Liver (tissue), 9 donors: Measurements from ENCODE around the gene DIRAS2. TPM values are rescaled to one million over a fixed set of nuclear protein-coding genes. Genes with fewer than 3 reads are reported as not detected.

Experiments used
- DNase-seq: peaks from one replicate; pipeline ENCODE4 v3.0.0-alpha.2; 2017; ENCODE audit warnings: low spot score
- H3K27ac ChIP-seq, 2 donors: one replicate each; pipeline ENCODE4 v1.7.0; 2013; ENCODE audit warnings: inconsistent platforms in 2 of 2, low read length in 2 of 2, control low read depth in 1 of 2, low read depth in 1 of 2, mild to moderate bottlenecking in 1 of 2
- H3K27me3 ChIP-seq, 4 donors: one replicate each; pipeline versions ENCODE4 v1.6.1 to v1.7.0; 2013; ENCODE audit warnings: low read length in 3 of 4, inconsistent platforms in 1 of 4, mild to moderate bottlenecking in 1 of 4, moderate library complexity in 1 of 4; ENCODE audit not compliant: control insufficient read depth in 4 of 4, insufficient read depth in 4 of 4
- H3K36me3 ChIP-seq, 4 donors: one replicate each; pipeline versions ENCODE4 v1.6.1 to v1.7.0; 2013; ENCODE audit warnings: low read length in 3 of 4, mild to moderate bottlenecking in 3 of 4, low read depth in 1 of 4, moderate library complexity in 1 of 4; ENCODE audit not compliant: control insufficient read depth in 4 of 4, insufficient read depth in 3 of 4
- H3K4me1 ChIP-seq, 4 donors: one replicate each; pipeline versions ENCODE4 v1.6.1 to v1.7.0; 2013; ENCODE audit warnings: low read length in 3 of 4, mild to moderate bottlenecking in 3 of 4, moderate library complexity in 1 of 4; ENCODE audit not compliant: control insufficient read depth in 4 of 4, insufficient read depth in 4 of 4
- H3K4me3 ChIP-seq, 3 donors: one replicate each; pipeline versions ENCODE4 v1.6.1 to v1.7.0; 2013; ENCODE audit warnings: low read length in 3 of 3, control low read depth in 1 of 3, low read depth in 1 of 3, mild to moderate bottlenecking in 1 of 3
- H3K9ac ChIP-seq, 2 donors: one replicate each; pipeline ENCODE4 v1.7.0; 2013; ENCODE audit warnings: low read length in 2 of 2, mild to moderate bottlenecking in 2 of 2, moderate library complexity in 2 of 2, control low read depth in 1 of 2, low read depth in 1 of 2
- H3K9me3 ChIP-seq, 4 donors: one replicate each; pipeline versions ENCODE4 v1.6.1 to v1.7.0; 2013; ENCODE audit warnings: low read length in 3 of 4; ENCODE audit not compliant: control insufficient read depth in 4 of 4
- EGR1 ChIP-seq, 2 donors: IDR thresholded peaks; 2 replicates each; pipeline ENCODE4 v1.6.1; 2016 to 2018; ENCODE audit warnings: antibody characterized with exemption in 2 of 2, low read depth in 2 of 2
- FOXA1 ChIP-seq: IDR thresholded peaks from 2 replicates; pipeline ENCODE4 v1.6.1; 2016; ENCODE audit warnings: antibody characterized with exemption
- FOXA2 ChIP-seq: IDR thresholded peaks from 2 replicates; pipeline ENCODE4 v1.6.1; 2016; ENCODE audit warnings: antibody characterized with exemption
- GABPA ChIP-seq, 2 donors: IDR thresholded peaks in 1 of 2; conservative IDR thresholded peaks in 1 of 2; 2 replicates each; pipeline ENCODE4 v1.6.1; 2016; ENCODE audit warnings: antibody characterized with exemption in 2 of 2, mild to moderate bottlenecking in 1 of 2, moderate library complexity in 1 of 2
- HNF4A ChIP-seq, 2 donors: conservative IDR thresholded peaks; 2 replicates each; pipeline ENCODE4 v1.6.1; 2016; ENCODE audit warnings: antibody characterized with exemption in 2 of 2, mild to moderate bottlenecking in 2 of 2
- HNF4G ChIP-seq: IDR thresholded peaks from 2 replicates; pipeline ENCODE4 v1.6.1; 2016; ENCODE audit warnings: antibody characterized with exemption
- JUND ChIP-seq, 2 donors: IDR thresholded peaks; 2 replicates each; pipeline ENCODE4 v1.6.1; 2016; ENCODE audit warnings: antibody characterized with exemption in 2 of 2
- RAD21 ChIP-seq, 2 donors: IDR thresholded peaks; 2 replicates each; pipeline ENCODE4 v1.6.1; 2016; ENCODE audit warnings: antibody characterized with exemption in 2 of 2, mild to moderate bottlenecking in 2 of 2
- RXRA ChIP-seq, 2 donors: IDR thresholded peaks; 2 replicates each; pipeline ENCODE4 v1.6.1; 2017 to 2018; ENCODE audit warnings: antibody characterized with exemption in 2 of 2, mild to moderate bottlenecking in 1 of 2
- SP1 ChIP-seq: IDR thresholded peaks from 2 replicates; pipeline ENCODE4 v1.6.1; 2018; ENCODE audit warnings: antibody characterized with exemption, mild to moderate bottlenecking
- TAF1 ChIP-seq: conservative IDR thresholded peaks from 2 replicates; pipeline ENCODE4 v1.6.1; 2016; ENCODE audit warnings: antibody characterized with exemption, mild to moderate bottlenecking
- YY1 ChIP-seq: IDR thresholded peaks from 2 replicates; pipeline ENCODE4 v1.6.1; 2016; ENCODE audit warnings: antibody characterized with exemption, mild to moderate bottlenecking
- WGBS: extraction: QIAGEN DNeasy Blood & Tissue Kit; methylation state at CpG from one replicate; pipeline ENCODE4 v1.1.7; 2013; 5-methylcytosine and 5-hydroxymethylcytosine counted together
- polyA plus RNA-seq, 2 donors: library from polyadenylated mRNA; stranded (reverse) in 1 of 2; unstranded in 1 of 2; fragments of 200-250 nt in 1 of 2; fragments of >200 nt in 1 of 2; fragmentation: Nextera tagmentation in 1 of 2; extraction: Ambion mirVana in 1 of 2; gene quantifications; one replicate each; pipeline versions ENCODE4 v1.2.1 to v1.2.3, GENCODE V29; 2013 to 2015
- total RNA-seq, 2 donors: library from RNA; depleted of rRNA; stranded (reverse); fragments of >200 nt; gene quantifications; one replicate each; pipeline ENCODE4 v1.2.3, GENCODE V29; 2014
- TF ChIP-seq, protein P1 (sequence below): IDR thresholded peaks from 2 replicates; pipeline ENCODE4 v1.6.1; 2016; ENCODE audit warnings: antibody characterized with exemption, mild to moderate bottlenecking
- TF ChIP-seq, protein P2 (sequence below): IDR thresholded peaks from 2 replicates; pipeline ENCODE4 v1.6.1; 2016; ENCODE audit warnings: antibody characterized with exemption
- TF ChIP-seq, protein P3 (sequence below): IDR thresholded peaks from 2 replicates; pipeline ENCODE4 v1.6.1; 2016; ENCODE audit warnings: antibody characterized with exemption
- TF ChIP-seq, protein P4 (sequence below): IDR thresholded peaks from 2 replicates; pipeline ENCODE4 v1.6.1; 2016; ENCODE audit warnings: antibody characterized with exemption
- donor health status: healthy.
- donor health status: healthy.
- donor health status: healthy.
- donor health status: healthy.
- donor health status: healthy.

DIRAS2 gene
- total and polyA plus RNA-seq, 4 donors: 0.14 to 0.53 (median 0.25) TPM; not detected in 1

DNA sequence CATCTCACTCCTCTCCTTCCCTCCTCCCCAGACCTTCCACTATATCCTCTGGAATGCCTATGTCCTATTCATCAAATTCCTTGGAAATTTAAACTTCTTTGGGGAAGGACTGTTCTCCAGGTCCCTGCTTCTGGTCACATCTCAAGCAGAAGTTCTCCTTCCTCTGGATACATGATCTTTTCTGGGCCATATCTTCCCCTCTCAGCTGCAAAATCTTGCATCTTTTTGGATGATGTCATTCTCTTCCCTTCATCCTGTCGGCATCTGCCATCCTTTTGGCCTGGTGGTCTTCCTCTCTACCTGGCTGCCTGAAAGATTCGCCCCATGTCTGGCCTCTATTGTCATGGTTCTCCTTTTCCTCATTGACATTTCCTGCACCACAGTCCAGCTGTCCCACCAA is 5.2 kb upstream of the DIRAS2 start:
- H3K27ac ChIP-seq: no peak overlapping the region
- H3K9me3 ChIP-seq: peaks cover 0 to 14% (median 4%) of the 10 kb centered on the region in 4 donors
- H3K27me3 ChIP-seq: peaks cover 0 to 18% (median 3%) of the 10 kb centered on the region in 4 donors
- 75% methylated on average over 2 of the region's 2 CpGs for WGBS
- no peak overlapping the region for H3K9ac ChIP-seq
- TF ChIP-seq FOXA1: no peak
- TF ChIP-seq RAD21 (IDR thresholded peaks at IDR 0.05): no peak
- TF ChIP-seq, protein P1, sequence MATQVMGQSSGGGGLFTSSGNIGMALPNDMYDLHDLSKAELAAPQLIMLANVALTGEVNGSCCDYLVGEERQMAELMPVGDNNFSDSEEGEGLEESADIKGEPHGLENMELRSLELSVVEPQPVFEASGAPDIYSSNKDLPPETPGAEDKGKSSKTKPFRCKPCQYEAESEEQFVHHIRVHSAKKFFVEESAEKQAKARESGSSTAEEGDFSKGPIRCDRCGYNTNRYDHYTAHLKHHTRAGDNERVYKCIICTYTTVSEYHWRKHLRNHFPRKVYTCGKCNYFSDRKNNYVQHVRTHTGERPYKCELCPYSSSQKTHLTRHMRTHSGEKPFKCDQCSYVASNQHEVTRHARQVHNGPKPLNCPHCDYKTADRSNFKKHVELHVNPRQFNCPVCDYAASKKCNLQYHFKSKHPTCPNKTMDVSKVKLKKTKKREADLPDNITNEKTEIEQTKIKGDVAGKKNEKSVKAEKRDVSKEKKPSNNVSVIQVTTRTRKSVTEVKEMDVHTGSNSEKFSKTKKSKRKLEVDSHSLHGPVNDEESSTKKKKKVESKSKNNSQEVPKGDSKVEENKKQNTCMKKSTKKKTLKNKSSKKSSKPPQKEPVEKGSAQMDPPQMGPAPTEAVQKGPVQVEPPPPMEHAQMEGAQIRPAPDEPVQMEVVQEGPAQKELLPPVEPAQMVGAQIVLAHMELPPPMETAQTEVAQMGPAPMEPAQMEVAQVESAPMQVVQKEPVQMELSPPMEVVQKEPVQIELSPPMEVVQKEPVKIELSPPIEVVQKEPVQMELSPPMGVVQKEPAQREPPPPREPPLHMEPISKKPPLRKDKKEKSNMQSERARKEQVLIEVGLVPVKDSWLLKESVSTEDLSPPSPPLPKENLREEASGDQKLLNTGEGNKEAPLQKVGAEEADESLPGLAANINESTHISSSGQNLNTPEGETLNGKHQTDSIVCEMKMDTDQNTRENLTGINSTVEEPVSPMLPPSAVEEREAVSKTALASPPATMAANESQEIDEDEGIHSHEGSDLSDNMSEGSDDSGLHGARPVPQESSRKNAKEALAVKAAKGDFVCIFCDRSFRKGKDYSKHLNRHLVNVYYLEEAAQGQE: no peak
- TF ChIP-seq GABPA (IDR thresholded peaks at IDR 0.05 in 1 of 2, conservative IDR thresholded peaks at IDR 0.05 in 1 of 2): no peak
- no peak for TF ChIP-seq TAF1
- no peak for TF ChIP-seq FOXA2
- no peak for TF ChIP-seq JUND (IDR thresholded peaks at IDR 0.05)
- TF ChIP-seq HNF4A (conservative IDR thresholded peaks at IDR 0.05): no peak
- no peak for TF ChIP-seq SP1
- TF ChIP-seq, protein P2, sequence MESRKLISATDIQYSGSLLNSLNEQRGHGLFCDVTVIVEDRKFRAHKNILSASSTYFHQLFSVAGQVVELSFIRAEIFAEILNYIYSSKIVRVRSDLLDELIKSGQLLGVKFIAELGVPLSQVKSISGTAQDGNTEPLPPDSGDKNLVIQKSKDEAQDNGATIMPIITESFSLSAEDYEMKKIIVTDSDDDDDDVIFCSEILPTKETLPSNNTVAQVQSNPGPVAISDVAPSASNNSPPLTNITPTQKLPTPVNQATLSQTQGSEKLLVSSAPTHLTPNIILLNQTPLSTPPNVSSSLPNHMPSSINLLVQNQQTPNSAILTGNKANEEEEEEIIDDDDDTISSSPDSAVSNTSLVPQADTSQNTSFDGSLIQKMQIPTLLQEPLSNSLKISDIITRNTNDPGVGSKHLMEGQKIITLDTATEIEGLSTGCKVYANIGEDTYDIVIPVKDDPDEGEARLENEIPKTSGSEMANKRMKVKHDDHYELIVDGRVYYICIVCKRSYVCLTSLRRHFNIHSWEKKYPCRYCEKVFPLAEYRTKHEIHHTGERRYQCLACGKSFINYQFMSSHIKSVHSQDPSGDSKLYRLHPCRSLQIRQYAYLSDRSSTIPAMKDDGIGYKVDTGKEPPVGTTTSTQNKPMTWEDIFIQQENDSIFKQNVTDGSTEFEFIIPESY: no peak
- TF ChIP-seq RXRA (IDR thresholded peaks at IDR 0.05): no peak
- TF ChIP-seq, protein P3, sequence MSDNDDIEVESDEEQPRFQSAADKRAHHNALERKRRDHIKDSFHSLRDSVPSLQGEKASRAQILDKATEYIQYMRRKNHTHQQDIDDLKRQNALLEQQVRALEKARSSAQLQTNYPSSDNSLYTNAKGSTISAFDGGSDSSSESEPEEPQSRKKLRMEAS: no peak
- TF ChIP-seq, protein P4, sequence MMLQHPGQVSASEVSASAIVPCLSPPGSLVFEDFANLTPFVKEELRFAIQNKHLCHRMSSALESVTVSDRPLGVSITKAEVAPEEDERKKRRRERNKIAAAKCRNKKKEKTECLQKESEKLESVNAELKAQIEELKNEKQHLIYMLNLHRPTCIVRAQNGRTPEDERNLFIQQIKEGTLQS: no peak
- TF ChIP-seq HNF4G: no peak
- no peak for TF ChIP-seq YY1
- TF ChIP-seq EGR1 (IDR thresholded peaks at IDR 0.05; ENCODE audit: low read depth in 2 of 2): no peak
- no peak overlapping the region for H3K4me3 ChIP-seq
- no peaks in the 10 kb centered on the region for H3K36me3 ChIP-seq
- DNase-seq: no peak
- H3K4me1 ChIP-seq: peaks cover 0 to 7% (median 3%) of the 10 kb centered on the region in 4 donors

DNA sequence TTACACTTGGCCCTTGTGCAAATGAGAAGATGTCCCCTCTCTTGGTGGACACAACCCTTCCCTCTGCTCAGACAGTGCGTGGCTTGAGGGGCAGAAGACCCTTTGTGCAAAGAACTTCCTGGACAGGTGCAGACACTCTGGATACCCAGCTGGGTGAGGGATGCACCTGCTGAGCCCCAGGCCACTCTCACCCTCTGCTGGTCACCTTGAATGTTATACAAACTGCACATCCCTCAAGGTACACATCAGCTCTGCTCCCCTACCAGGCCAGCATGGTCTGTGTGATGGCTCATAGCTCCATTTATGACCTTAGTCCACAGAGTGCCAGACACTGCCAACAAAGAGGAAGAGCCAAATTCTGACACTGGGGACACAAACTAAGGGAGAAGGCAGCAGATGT is 3.1 kb upstream of the DIRAS2 start:
- H3K4me1 ChIP-seq: peaks cover 0 to 13% (median 7%) of the 10 kb centered on the region in 4 donors
- no peak for DNase-seq

More for the DNA sequence above, 3.1 kb upstream of the DIRAS2 start:
- Histone ChIP-seq H3K4me3 (no peak overlapping the region), H3K36me3 (no peaks in the 10 kb centered on the region), H3K9me3 (peaks cover 0 to 7% (median 3%) of the 10 kb centered on the region in 4 donors), H3K9ac (no peak overlapping the region), H3K27ac (no peak overlapping the region), H3K27me3 (peaks cover 0 to 18% (median 5%) of the 10 kb centered on the region in 4 donors)
- 90% methylated on average over 1 of the region's 1 CpG for WGBS
- TF ChIP-seq, protein P1: no peak
- no peak for TF ChIP-seq HNF4G
